HEK293T (cell line): ENCODE data around the gene PTPRM.

Source experiments
- BHLHE40 ChIP-seq: fragments of 450-650 bp; IDR thresholded peaks from 2 replicates; pipeline ENCODE4 v1.6.1; 2016; ENCODE audit warnings: mild to moderate bottlenecking, moderate library complexity, borderline replicate concordance
- FOXA1 ChIP-seq: fragments of 450-650 bp; IDR thresholded peaks from 2 replicates; pipeline ENCODE4 v1.6.1; 2016; ENCODE audit warnings: mild to moderate bottlenecking
- FOXK2 ChIP-seq: fragments of 450-650 bp; IDR thresholded peaks from 2 replicates; pipeline ENCODE4 v1.6.1; 2016; ENCODE audit warnings: mild to moderate bottlenecking
- FOXM1 ChIP-seq: fragments of 450-650 bp; IDR thresholded peaks from 2 replicates; pipeline ENCODE4 v1.6.1; 2017; ENCODE audit warnings: mild to moderate bottlenecking, borderline replicate concordance
- SP1 ChIP-seq: fragments of 450-650 bp; IDR thresholded peaks from 2 replicates; pipeline ENCODE4 v1.6.1; 2017
- TARDBP ChIP-seq: fragments of 450-650 bp; IDR thresholded peaks from 2 replicates; pipeline ENCODE4 v1.6.1; 2016
- ZNF384 ChIP-seq: fragments of 450-650 bp; IDR thresholded peaks from 2 replicates; pipeline ENCODE4 v1.6.1; 2016

DNA sequence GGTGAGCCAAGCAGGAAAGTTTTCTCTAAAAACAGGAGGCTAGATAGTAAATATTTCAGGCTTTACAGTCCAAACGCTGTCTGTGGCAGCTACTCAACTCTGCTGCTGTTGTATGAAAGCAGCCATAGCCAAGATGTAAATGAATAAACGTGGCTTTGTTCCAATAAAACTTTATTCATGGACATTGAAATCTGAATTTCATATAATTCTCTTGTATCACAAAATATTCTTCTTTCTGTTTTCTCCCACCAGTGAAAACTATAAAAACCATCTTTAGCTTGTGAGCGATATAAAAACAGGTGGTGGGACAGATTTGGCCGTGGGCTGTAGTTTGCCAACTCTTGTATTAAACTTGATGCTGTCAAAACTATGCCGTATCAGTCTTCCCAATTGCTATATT is 333.0 kb downstream of the PTPRM start:
- TF ChIP-seq TARDBP, result no peak
- TF ChIP-seq FOXK2, result no peak
- no peak for TF ChIP-seq BHLHE40
- TF ChIP-seq FOXA1, result no peak
- no peak for TF ChIP-seq FOXM1
- no peak for TF ChIP-seq SP1
- no peak for TF ChIP-seq ZNF384
